Activated CD4-positive, alpha-beta T cell treated with anti-CD3 and anti-CD28 coated beads, Interleukin-2, amount 50 U/mL, for 16 hours (primary cell): Measurements from ENCODE around the gene MICU1.
"Not testable (repeated sequence)": the region's sequence is repeated elsewhere in the genome, so short reads cannot be mapped to it uniquely, and the experiment has no call there.

Experiments
- DNase-seq: peaks from one replicate; pipeline ENCODE4 v3.0.0-alpha.2; 2020

The MICU1 gene

GRCh38 chr10:72379776-72380175 is 246.1 kb downstream of the MICU1 start:
- no peak for DNase-seq

GRCh38 chr10:72379062-72379461 is 246.8 kb downstream of the MICU1 start:
- no peak for DNase-seq

- no peak for DNase-seq
Measured at GRCh38 chr10:72375585-72375984, 250.3 kb downstream of the MICU1 start.

- no peak for DNase-seq
Measured at GRCh38 chr10:72375173-72375572, 250.7 kb downstream of the MICU1 start.

- peak; percentile 77 for DNase-seq
Measured at GRCh38 chr10:72370201-72370722, 255.6 kb downstream of the MICU1 start.

DNA sequence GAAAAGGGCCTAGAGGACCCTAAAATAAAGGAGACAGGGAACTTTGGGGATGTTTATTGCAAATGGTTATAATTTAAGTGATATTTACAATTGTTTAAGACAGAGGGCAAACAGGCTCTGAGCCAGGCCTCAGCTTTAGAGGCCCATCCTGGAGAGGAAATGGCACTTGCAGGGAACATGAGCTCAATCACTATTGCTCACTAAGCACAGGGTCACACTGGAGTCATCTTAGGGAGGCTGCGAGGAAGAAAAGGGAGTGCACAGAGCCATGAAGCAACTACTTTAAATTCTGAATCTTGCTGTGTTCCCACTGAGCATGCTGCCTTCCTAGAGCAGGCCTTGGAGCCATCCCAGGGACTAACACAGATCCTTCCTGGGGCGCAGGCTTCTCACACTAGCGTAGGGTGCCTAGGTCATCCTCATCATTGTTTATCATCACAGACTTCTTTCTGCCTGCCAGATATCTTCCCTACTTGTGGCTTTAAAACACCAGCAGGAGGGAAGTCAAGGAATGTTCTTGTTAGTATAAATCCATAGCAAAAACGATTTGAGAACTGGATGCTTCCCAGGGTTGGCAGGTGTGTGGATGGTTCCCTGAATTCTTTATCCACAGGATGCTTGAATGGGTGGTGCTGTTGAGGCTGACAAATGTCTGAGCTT is 258.4 kb downstream of the MICU1 start:
- DNase-seq: no peak

GRCh38 chr10:72365106-72365895 is 260.6 kb downstream of the MICU1 start:
- no peak for DNase-seq

GRCh38 chr10:72364239-72364777 is 261.6 kb downstream of the MICU1 start:
- DNase-seq: peak; percentile 92

DNA sequence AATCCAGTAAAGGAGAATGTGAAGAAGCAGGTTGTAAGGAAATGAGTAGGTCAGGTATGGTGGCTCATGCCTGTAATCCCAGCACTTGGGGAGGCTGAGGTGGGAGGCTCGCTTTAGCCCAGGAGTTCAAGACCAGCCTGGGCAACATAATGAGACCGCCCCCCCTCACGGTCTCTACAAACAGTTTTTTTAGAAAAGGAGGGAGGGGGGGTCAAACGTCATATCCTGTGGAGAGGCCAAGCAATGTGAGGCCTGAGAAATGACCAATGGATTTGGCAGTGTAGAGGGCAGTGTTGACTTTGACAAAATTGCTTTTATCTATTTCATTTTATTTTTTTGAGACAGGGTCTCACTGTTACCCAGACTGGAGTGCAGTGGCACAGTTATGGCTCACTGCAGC is 268.9 kb downstream of the MICU1 start:
- DNase-seq: no peak

DNA sequence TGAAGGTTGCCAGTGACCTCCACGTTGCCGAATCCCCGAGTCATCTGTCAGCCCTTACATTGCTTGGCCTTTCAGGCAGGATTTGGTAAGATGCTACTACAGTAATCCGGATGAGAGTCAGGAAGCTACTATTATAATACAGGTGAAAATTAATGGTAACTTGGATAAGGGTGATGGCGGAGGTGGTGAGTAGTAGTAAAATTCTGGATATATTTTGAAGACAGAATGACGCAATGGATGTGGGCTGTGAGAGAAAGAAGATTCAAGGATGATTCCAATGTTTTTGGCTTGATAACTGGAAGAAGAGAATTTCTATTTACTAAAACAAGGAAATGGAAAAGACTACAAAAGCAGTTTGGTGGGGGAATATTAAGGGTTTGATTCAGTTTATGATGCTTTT is 269.8 kb downstream of the MICU1 start:
- no peak for DNase-seq

- DNase-seq: no peak
Measured at GRCh38 chr10:72355214-72355555, 270.7 kb downstream of the MICU1 start.

GRCh38 chr10:72354356-72355213 is 271.3 kb downstream of the MICU1 start, which contains the start of gene DNAJB12:
Gene DNAJB12, minus strand, starts transcription at chr10:72354919. Its CDS starts 22 bp downstream, at chr10:72354897.
- peak; percentile 93 for DNase-seq

DNA sequence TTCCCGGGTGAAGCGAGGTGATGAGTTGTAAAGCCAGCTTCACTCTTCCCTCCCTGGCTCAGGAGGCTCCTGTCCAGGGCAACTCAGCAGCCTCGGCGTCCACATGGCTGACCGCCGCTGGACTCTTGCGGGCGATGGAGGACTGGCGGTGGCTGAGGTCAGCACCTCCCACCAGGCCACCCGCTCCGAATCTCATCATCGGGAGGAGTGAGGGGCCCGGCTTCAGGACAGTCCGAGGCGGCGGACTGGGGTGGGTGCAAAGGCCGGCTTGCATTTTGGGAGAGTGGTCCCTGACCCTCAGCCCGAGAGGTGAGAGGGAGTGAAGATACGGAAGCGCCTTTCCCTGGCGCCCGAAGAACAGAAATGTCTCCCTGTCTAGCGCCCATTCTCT is 271.9 kb downstream of the MICU1 start:
- DNase-seq: no peak

GRCh38 chr10:72353028-72353964 is 272.6 kb downstream of the MICU1 start:
- DNase-seq: no peak

GRCh38 chr10:72351479-72351878 is 274.4 kb downstream of the MICU1 start:
- DNase-seq: no peak

- DNase-seq: no peak
Measured at GRCh38 chr10:72349438-72349837, 276.4 kb downstream of the MICU1 start.

GRCh38 chr10:72348282-72348681 is 277.6 kb downstream of the MICU1 start:
- no peak for DNase-seq

- DNase-seq: not testable (repeated sequence)
Measured at GRCh38 chr10:72346117-72346516, 279.8 kb downstream of the MICU1 start.

GRCh38 chr10:72344932-72345331 is 280.9 kb downstream of the MICU1 start:
- DNase-seq: peak; percentile 41

- no peak for DNase-seq
Measured at GRCh38 chr10:72342911-72343310, 283.0 kb downstream of the MICU1 start.

DNA sequence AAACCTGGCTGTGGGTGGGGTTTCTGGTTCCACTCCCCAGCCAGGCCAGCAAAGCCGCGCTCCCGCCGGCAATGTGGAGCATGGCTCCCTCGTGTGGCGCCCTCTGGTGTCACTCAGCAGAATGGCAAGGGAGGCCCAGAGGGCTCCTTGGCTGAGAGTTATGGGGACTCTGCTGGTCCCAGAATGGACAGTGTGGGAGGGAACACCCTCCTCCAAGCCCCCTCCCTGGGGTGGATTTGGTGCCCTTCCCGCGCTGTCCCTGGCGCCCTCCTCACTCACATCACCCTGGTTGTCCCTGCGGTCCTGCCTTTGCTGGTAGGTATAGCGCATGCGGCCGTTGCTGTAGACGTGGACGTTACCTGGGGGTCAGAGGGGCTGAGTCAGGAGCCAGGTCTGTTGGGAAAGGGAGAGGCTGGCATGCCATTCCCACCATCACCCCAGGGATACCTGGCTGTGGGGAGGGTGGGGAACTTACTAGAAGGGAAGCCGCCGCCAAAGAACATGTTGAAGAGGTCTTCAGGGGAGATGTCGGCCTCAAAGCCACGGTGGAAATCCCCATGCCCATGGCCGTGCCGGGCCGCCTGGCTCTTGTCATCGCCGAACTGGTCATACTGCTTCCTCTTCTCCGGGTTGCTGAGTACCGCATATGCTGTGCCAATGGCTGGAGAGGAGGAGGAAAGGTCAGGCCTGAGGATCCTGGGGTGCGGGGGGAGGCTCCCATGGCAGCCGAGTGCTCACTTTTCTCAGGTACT is 285.2 kb downstream of the MICU1 start:
- DNase-seq: peak; percentile 81
